Muscle layer of duodenum (tissue), 2 donors: Measurements from ENCODE around the gene CCDC184.
"Not testable (repeated sequence)": the region's sequence is repeated elsewhere in the genome, so short reads cannot be mapped to it uniquely, and the experiment has no call there.

Source experiments
- H3K27ac ChIP-seq: one replicate; pipeline ENCODE4 v1.7.0; 2013; ENCODE audit warnings: mild to moderate bottlenecking, low read length
- H3K27me3 ChIP-seq: one replicate; pipeline ENCODE4 v1.7.0; 2013; ENCODE audit warnings: low read depth, mild to moderate bottlenecking, control low read depth, low read length
- H3K36me3 ChIP-seq, 2 donors: one replicate each; pipeline ENCODE4 v1.7.0; 2013; ENCODE audit warnings: low read length in 2 of 2, control low read depth in 1 of 2, mild to moderate bottlenecking in 1 of 2; ENCODE audit not compliant: insufficient read depth in 2 of 2, control insufficient read depth in 1 of 2
- H3K4me1 ChIP-seq, 2 donors: one replicate each; pipeline ENCODE4 v1.7.0; 2013; ENCODE audit warnings: low read length in 2 of 2, mild to moderate bottlenecking in 2 of 2, control low read depth in 1 of 2, moderate library complexity in 1 of 2; ENCODE audit not compliant: insufficient read depth in 2 of 2, control insufficient read depth in 1 of 2
- H3K4me3 ChIP-seq, 2 donors: one replicate each; pipeline ENCODE4 v1.7.0; 2013; ENCODE audit warnings: low read length in 2 of 2, low read depth in 1 of 2, mild to moderate bottlenecking in 1 of 2
- H3K9me3 ChIP-seq, 2 donors: one replicate each; pipeline ENCODE4 v1.7.0; 2013; ENCODE audit warnings: low read length in 2 of 2, control low read depth in 1 of 2, mild to moderate bottlenecking in 1 of 2; ENCODE audit not compliant: control insufficient read depth in 1 of 2
- donor health status: healthy.

Gene CCDC184

DNA sequence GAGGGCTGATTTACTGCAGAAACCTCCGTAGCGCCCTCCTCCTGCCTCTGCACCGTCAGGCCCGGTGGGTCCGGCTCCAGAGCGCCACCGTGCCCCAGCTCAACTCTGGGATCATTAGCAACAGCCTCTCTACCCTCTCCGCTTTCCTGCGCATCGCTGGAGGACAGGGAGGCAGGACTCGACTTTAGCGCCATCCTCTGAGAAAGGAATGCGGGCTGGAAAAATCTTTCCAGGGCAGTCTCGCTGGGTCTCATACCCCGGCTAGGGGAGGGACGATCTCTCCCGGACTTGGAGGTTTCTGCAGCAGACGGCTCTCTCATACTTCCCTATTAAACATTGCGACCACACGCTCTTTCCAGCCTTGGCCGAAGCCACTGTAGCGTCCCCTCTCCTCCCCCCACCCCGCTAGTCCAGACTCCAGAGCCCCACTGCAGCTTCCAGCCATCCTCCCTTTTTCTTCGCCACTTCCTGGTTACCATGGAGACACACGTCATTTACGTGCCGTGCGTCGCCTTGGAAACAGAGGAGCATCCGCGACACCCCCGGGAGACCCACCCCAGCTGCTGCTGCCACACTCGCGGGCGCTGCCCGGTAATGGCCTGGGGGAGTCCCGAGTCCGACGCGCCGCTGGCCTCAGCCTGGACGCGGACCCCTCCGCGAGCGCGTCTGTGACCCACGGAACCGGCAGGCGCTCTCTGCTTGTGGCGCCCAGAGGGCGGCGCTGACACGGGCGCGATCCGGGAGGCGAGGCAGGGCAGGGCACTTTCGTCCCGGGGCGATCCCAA is at the start of gene CCDC184:
Gene CCDC184, plus strand, starts transcription at position 554 of the 785 bp plus-strand sequence. CDS start 479 bp downstream, outside the sequence.
- Histone ChIP-seq H3K4me3 (peak within 1 kb of the TSS; percentile 74 to 80), H3K27ac (no peak within 1 kb of the TSS), H3K27me3 (peaks cover 30% of the 10 kb centered on the region), H3K36me3 (no peaks in the 10 kb centered on the region), H3K4me1 (peaks cover 3 to 25% of the 10 kb centered on the region in 2 donors), H3K9me3 (no peaks in the 10 kb centered on the region)

DNA sequence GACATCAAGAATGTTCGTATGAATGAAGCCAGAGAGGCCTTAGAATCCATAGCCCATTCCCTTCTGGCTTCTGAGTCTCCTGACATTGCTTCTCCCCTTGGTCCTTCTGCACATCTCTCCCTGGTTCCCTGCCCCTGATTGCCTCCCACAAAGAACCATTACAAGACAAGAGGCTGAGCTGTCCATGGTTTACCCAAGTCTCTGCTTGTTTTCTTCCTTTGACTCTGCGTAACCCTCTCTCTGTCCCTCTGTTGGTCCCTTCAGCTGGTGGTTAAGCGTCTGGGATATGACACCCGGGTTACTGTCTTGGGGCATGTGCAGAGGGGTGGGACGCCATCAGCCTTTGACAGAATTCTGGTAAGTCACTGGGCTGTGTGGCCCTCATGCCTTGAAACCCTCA is 48.4 kb upstream of the CCDC184 start:
- Histone ChIP-seq H3K4me3 (no peak overlapping the region), H3K27me3 (no peaks in the 10 kb centered on the region), H3K4me1 (no peaks in the 10 kb centered on the region), H3K27ac (no peak overlapping the region), H3K9me3 (no peaks in the 10 kb centered on the region), H3K36me3 (peaks cover 53 to 82% of the 10 kb centered on the region in 2 donors)

DNA sequence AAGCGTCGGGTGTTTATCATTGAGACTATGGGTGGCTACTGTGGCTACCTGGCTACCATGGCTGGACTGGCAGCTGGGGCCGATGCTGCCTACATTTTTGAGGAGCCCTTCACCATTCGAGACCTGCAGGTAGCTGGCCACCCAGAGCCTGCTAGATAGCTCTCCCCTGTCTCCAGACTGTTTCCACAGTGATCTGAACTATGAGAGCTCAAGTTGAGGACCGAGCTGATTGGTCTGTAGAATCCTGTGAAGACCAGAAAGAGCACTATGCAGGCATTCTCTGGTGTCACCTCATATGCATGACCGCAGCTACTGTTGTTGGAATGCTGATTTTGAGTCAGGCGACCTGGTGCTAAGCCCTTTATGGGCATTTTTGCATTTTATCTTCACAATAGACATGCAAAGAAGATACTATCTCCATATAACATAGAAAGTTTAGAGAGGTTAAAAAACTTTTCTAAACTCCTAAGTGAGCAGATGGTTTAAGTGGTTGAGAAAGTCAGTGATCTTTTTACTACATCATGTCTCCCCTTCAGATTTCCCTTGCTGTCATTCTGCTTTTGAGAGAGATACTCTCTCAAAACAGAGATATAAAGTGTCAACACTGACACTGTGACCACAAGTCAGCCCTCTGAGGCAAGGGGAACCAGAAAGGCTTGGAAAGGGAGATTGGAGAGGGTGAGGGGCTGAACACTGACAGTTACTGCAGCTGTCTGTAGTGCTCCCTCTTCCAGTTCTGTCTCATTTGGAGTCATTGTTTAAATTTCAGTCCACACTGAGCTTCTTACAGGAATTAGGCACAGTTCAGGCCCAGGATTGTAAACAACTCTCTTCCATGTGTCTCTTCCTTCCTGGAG is 40.4 kb upstream of the CCDC184 start:
- no peaks in the 10 kb centered on the region for H3K9me3 ChIP-seq
- peaks cover 69 to 92% of the 10 kb centered on the region in 2 donors for H3K36me3 ChIP-seq
- H3K4me3 ChIP-seq = no peak overlapping the region
- H3K27me3 ChIP-seq = no peaks in the 10 kb centered on the region
- H3K27ac ChIP-seq = no peak overlapping the region
- H3K4me1 ChIP-seq = no peaks in the 10 kb centered on the region

DNA sequence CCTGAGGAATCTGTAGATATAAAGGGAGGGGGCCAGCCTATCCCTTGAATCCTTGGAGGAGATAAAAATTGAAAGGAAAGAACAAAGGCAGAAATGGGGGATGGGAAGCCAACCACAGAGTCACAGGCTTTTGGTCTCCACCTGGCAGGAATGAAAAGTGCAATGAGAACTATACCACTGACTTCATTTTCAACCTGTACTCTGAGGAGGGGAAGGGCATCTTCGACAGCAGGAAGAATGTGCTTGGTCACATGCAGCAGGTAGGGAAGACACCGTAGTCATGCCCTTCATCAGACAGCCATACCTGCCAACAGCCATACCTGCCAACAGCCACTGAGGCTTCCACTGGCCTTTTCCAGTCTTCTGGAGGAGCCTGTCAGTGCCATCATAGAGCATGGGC is 39.5 kb upstream of the CCDC184 start:
- Histone ChIP-seq H3K27ac (no peak overlapping the region), H3K9me3 (no peaks in the 10 kb centered on the region), H3K36me3 (peaks cover 65 to 95% of the 10 kb centered on the region in 2 donors), H3K4me3 (no peak overlapping the region), H3K27me3 (no peaks in the 10 kb centered on the region), H3K4me1 (no peaks in the 10 kb centered on the region)

DNA sequence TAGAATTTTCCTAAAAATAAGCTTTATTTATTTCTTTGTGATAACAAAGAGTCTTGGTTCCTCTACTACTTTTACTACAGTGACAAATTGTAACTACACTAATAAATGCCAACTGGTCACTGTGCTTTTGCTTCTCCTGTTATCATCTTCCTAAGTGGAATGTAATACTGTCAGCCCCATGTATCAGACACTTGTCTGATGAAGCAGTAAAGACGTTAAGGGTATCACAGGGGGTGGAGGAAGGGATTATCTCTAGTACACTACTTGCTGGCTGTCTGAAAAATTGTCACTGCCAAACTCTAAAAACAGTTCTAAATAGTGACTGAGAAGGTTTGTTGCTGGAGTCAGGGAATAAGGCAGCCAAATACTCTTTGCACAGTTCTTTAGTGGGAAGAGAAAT is 37.5 kb upstream of the CCDC184 start:
- no peak overlapping the region for H3K27ac ChIP-seq

DNA sequence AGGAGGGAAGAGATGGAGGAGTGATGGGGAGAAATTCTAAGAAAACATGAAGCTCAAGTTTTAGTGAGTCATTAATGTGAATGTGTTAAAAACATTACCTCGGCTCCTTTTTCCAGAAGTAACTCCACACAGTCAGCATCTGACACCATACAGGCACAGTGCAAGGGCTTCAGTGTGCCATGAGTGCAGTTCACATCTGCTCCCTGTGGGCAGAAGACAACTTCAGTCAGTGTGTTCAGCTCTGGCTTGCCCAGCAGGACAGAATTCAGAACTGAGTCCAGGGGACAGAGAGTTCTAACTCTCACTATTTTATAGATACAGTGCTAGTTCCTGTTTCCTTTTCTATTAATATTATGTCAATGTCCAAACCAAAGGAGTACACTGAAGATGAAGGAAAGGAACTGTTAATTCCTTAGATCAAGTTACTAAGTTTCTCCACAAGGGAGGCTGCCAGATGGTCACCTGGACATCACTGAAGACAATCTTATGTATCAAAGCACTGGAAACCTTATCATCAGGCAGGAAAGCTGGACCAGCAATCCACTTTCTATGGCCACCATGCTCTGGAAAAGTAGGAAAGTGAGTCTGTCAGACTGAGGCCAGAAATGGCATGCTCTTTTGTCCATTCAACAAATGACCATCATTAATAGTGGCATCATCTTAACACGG is 32.2 kb upstream of the CCDC184 start:
- no peak overlapping the region for H3K4me3 ChIP-seq
- H3K27ac ChIP-seq = no peak overlapping the region
- no peaks in the 10 kb centered on the region for H3K27me3 ChIP-seq
- H3K36me3 ChIP-seq = peaks cover 45 to 72% of the 10 kb centered on the region in 2 donors
- peaks cover 0 to 6% of the 10 kb centered on the region in 2 donors for H3K4me1 ChIP-seq
- H3K9me3 ChIP-seq = no peaks in the 10 kb centered on the region

More for the DNA sequence above, 37.5 kb upstream of the CCDC184 start:
- peaks cover 68 to 96% of the 10 kb centered on the region in 2 donors for H3K36me3 ChIP-seq
- H3K9me3 ChIP-seq = no peaks in the 10 kb centered on the region
- H3K4me3 ChIP-seq = no peak overlapping the region
- H3K27me3 ChIP-seq = no peaks in the 10 kb centered on the region
- no peaks in the 10 kb centered on the region for H3K4me1 ChIP-seq

DNA sequence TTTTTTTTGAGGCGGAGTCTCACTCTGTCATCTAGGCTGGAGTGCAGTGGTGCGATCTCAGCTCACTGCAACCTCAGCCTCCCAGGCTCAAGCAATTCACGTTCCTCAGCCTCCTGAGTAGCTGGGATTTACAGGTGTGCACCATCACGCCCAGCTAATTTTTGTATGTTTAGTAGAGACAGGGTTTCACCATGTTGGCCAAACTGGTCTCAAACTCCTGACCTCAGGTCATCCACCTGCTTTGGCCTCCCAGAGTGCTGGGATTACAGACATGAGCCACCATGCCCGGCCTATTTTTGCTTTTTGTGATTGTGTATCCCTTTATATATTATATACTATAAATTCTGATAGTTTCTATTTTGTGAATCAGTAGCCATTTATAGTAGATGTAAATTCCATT is 27.7 kb upstream of the CCDC184 start:
- H3K4me1 ChIP-seq = peaks cover 5 to 12% of the 10 kb centered on the region in 2 donors
- not testable (repeated sequence) for H3K9me3 ChIP-seq, H3K27ac ChIP-seq, H3K27me3 ChIP-seq, H3K4me3 ChIP-seq
- peaks cover 14 to 29% of the 10 kb centered on the region in 2 donors for H3K36me3 ChIP-seq

DNA sequence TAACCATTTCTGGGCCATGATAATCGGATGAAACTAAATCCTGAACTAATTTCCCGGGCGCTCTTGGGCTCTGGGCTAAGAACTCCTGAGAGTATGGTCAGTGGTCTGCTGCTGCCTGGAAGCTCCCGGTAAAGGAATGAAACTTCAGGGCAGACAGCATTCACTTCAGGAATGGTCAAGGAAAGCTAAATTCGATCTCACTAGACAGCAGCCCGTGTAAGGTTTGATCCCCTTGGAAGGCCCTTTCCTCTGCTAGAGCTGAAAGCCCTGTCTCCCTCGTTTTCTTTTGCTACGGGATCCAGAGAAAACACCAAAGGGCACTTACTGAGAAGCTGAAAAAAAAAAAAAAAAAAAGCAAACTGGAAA is 26.8 kb upstream of the CCDC184 start:
- peak overlapping the region; percentile 96 to 99 for H3K4me3 ChIP-seq
- peaks cover 6 to 20% of the 10 kb centered on the region in 2 donors for H3K36me3 ChIP-seq
- peak overlapping the region; percentile 91 for H3K27ac ChIP-seq
- no peaks in the 10 kb centered on the region for H3K9me3 ChIP-seq
- no peaks in the 10 kb centered on the region for H3K27me3 ChIP-seq
- H3K4me1 ChIP-seq = peaks cover 5 to 12% of the 10 kb centered on the region in 2 donors

DNA sequence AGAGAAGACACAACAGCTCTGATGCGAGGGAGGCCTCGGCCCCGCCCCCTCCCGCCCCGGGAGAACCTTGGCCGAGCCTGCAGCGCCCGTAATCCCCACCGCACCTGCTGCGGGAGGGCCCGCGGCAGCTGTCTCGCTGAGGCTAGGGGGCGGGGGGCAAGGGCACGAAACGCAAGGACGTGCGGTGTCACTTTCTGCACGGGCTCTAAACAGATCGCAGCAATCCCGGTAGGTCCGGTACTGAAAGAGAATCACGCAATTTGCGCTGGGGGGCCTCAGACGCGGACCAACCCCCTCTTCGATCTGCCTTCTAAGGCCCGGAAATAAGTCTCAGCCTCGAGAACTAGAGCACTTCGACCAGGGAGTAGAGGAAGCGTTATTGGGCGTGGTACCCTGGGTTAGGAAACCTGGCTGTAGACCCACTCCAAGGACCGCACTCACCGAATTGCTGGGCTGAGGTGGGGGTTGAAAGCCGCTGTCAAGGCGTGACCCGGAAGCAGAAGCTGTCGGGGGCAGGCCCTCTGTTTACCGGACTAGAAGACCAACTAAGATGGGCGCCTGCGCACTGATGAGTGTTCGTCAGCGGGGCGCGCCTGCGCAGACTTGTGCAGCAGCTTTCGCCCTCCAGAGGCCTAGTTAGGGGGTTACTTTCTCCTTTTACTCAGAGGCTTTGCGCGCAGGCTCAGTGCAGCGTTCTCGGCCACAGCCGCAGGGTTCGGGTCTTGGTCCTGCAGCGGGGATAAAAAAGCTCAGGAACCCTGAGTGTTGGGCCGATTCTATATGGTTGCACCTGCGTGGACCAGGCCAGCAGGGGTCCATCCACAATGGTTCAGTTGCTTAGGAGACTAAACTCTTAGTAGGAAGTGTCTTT is 26.2 kb upstream of the CCDC184 start, which contains the start of gene ASB8:
Gene ASB8, minus strand, starts transcription at position 498 of the 871 bp plus-strand sequence. CDS start 4,019 bp downstream, outside the sequence.
- Histone ChIP-seq H3K27me3 (no peaks in the 10 kb centered on the region), H3K27ac (peak within 1 kb of the TSS; percentile 91)

DNA sequence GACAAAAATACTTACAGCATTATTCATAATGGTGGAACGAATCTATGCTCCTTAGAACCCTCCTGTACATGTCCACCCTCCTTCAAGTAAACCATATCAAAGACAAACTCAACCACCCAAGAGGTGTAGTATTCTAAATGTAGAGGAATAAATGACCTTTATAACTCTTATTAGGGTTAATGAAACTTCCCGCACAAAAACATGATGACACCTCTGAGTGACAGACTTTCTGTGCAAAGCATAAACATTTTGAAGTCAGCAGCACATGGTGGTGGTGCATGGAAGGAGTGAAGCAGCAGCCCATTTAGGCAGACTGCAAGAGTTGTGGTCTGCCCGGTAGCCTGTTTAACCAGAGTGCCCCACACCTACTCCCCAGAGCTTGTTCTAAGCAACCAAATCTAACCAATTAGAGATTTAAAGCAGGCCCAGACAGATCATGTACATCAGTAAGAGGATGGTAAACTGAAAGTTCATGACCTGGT is 25.5 kb upstream of the CCDC184 start:
- H3K27ac ChIP-seq = peak overlapping the region; percentile 91
- H3K4me3 ChIP-seq = peak overlapping the region; percentile 96 to 99
- peaks cover 0 to 7% of the 10 kb centered on the region in 2 donors for H3K36me3 ChIP-seq
- peaks cover 5 to 12% of the 10 kb centered on the region in 2 donors for H3K4me1 ChIP-seq
- no peaks in the 10 kb centered on the region for H3K9me3 ChIP-seq
- no peaks in the 10 kb centered on the region for H3K27me3 ChIP-seq

More for the DNA sequence above, 26.2 kb upstream of the CCDC184 start, which contains the start of gene ASB8:
- Histone ChIP-seq H3K4me3 (peak within 1 kb of the TSS; percentile 96 to 99), H3K36me3 (peaks cover 3 to 14% of the 10 kb centered on the region in 2 donors), H3K4me1 (peaks cover 5 to 12% of the 10 kb centered on the region in 2 donors), H3K9me3 (no peaks in the 10 kb centered on the region)
